ENCODE measurements around the gene ALG8.

- TF ChIP-seq POLR2AphosphoS5 (IDR thresholded peaks at IDR 0.05; ENCODE audit: low read depth, low read length) (no peak), POLR2A (IDR thresholded peaks at IDR 0.05; ENCODE audit: low read depth, low read length) (no peak), SPI1 (IDR thresholded peaks at IDR 0.05; ENCODE audit: low read depth, low read length) (no peak), TAF1 (IDR thresholded peaks at IDR 0.05; ENCODE audit: low read depth, low read length) (no peak), PAX5 (IDR thresholded peaks at IDR 0.05; ENCODE audit: insufficient read depth, low read length, severe bottlenecking) (no peak)
Measured at GRCh38 chr11:78161346-78161745, 21.9 kb upstream of the ALG8 start.
